Liver (tissue), 9 donors: ENCODE measurements around the gene MAP3K4. TPM values are rescaled to one million over a fixed set of nuclear protein-coding genes. Genes with fewer than 3 reads are reported as not detected.
A peak's percentile ranks its signal among the peaks of the same experiment; 100 is the strongest.

Source experiments
- DNase-seq: peaks from one replicate; pipeline ENCODE4 v3.0.0-alpha.2; 2017; ENCODE audit warnings: low spot score
- H3K27ac ChIP-seq, 2 donors: one replicate each; pipeline ENCODE4 v1.7.0; 2013; ENCODE audit warnings: inconsistent platforms in 2 of 2, low read length in 2 of 2, control low read depth in 1 of 2, low read depth in 1 of 2, mild to moderate bottlenecking in 1 of 2
- H3K27me3 ChIP-seq, 4 donors: one replicate each; pipeline versions ENCODE4 v1.6.1 to v1.7.0; 2013; ENCODE audit warnings: low read length in 3 of 4, inconsistent platforms in 1 of 4, mild to moderate bottlenecking in 1 of 4, moderate library complexity in 1 of 4; ENCODE audit not compliant: control insufficient read depth in 4 of 4, insufficient read depth in 4 of 4
- H3K36me3 ChIP-seq, 4 donors: one replicate each; pipeline versions ENCODE4 v1.6.1 to v1.7.0; 2013; ENCODE audit warnings: low read length in 3 of 4, mild to moderate bottlenecking in 3 of 4, low read depth in 1 of 4, moderate library complexity in 1 of 4; ENCODE audit not compliant: control insufficient read depth in 4 of 4, insufficient read depth in 3 of 4
- H3K4me1 ChIP-seq, 4 donors: one replicate each; pipeline versions ENCODE4 v1.6.1 to v1.7.0; 2013; ENCODE audit warnings: low read length in 3 of 4, mild to moderate bottlenecking in 3 of 4, moderate library complexity in 1 of 4; ENCODE audit not compliant: control insufficient read depth in 4 of 4, insufficient read depth in 4 of 4
- H3K4me3 ChIP-seq, 3 donors: one replicate each; pipeline versions ENCODE4 v1.6.1 to v1.7.0; 2013; ENCODE audit warnings: low read length in 3 of 3, control low read depth in 1 of 3, low read depth in 1 of 3, mild to moderate bottlenecking in 1 of 3
- H3K9ac ChIP-seq, 2 donors: one replicate each; pipeline ENCODE4 v1.7.0; 2013; ENCODE audit warnings: low read length in 2 of 2, mild to moderate bottlenecking in 2 of 2, moderate library complexity in 2 of 2, control low read depth in 1 of 2, low read depth in 1 of 2
- H3K9me3 ChIP-seq, 4 donors: one replicate each; pipeline versions ENCODE4 v1.6.1 to v1.7.0; 2013; ENCODE audit warnings: low read length in 3 of 4; ENCODE audit not compliant: control insufficient read depth in 4 of 4
- FOXA1 ChIP-seq: IDR thresholded peaks from 2 replicates; pipeline ENCODE4 v1.6.1; 2016; ENCODE audit warnings: antibody characterized with exemption
- FOXA2 ChIP-seq: IDR thresholded peaks from 2 replicates; pipeline ENCODE4 v1.6.1; 2016; ENCODE audit warnings: antibody characterized with exemption
- GABPA ChIP-seq, 2 donors: IDR thresholded peaks in 1 of 2; conservative IDR thresholded peaks in 1 of 2; 2 replicates each; pipeline ENCODE4 v1.6.1; 2016; ENCODE audit warnings: antibody characterized with exemption in 2 of 2, mild to moderate bottlenecking in 1 of 2, moderate library complexity in 1 of 2
- HNF4A ChIP-seq, 2 donors: conservative IDR thresholded peaks; 2 replicates each; pipeline ENCODE4 v1.6.1; 2016; ENCODE audit warnings: antibody characterized with exemption in 2 of 2, mild to moderate bottlenecking in 2 of 2
- HNF4G ChIP-seq: IDR thresholded peaks from 2 replicates; pipeline ENCODE4 v1.6.1; 2016; ENCODE audit warnings: antibody characterized with exemption
- JUND ChIP-seq, 2 donors: IDR thresholded peaks; 2 replicates each; pipeline ENCODE4 v1.6.1; 2016; ENCODE audit warnings: antibody characterized with exemption in 2 of 2
- NR2F2 ChIP-seq: IDR thresholded peaks from 2 replicates; pipeline ENCODE4 v1.6.1; 2016; ENCODE audit warnings: antibody characterized with exemption
- RAD21 ChIP-seq, 2 donors: IDR thresholded peaks; 2 replicates each; pipeline ENCODE4 v1.6.1; 2016; ENCODE audit warnings: antibody characterized with exemption in 2 of 2, mild to moderate bottlenecking in 2 of 2
- RXRA ChIP-seq, 2 donors: IDR thresholded peaks; 2 replicates each; pipeline ENCODE4 v1.6.1; 2017 to 2018; ENCODE audit warnings: antibody characterized with exemption in 2 of 2, mild to moderate bottlenecking in 1 of 2
- SP1 ChIP-seq: IDR thresholded peaks from 2 replicates; pipeline ENCODE4 v1.6.1; 2018; ENCODE audit warnings: antibody characterized with exemption, mild to moderate bottlenecking
- TAF1 ChIP-seq: conservative IDR thresholded peaks from 2 replicates; pipeline ENCODE4 v1.6.1; 2016; ENCODE audit warnings: antibody characterized with exemption, mild to moderate bottlenecking
- YY1 ChIP-seq: IDR thresholded peaks from 2 replicates; pipeline ENCODE4 v1.6.1; 2016; ENCODE audit warnings: antibody characterized with exemption, mild to moderate bottlenecking
- WGBS: extraction: QIAGEN DNeasy Blood & Tissue Kit; methylation state at CpG from one replicate; pipeline ENCODE4 v1.1.7; 2013; 5-methylcytosine and 5-hydroxymethylcytosine counted together
- polyA plus RNA-seq, 2 donors: library from polyadenylated mRNA; stranded (reverse) in 1 of 2; unstranded in 1 of 2; fragments of 200-250 nt in 1 of 2; fragments of >200 nt in 1 of 2; fragmentation: Nextera tagmentation in 1 of 2; extraction: Ambion mirVana in 1 of 2; gene quantifications; one replicate each; pipeline versions ENCODE4 v1.2.1 to v1.2.3, GENCODE V29; 2013 to 2015
- total RNA-seq, 2 donors: library from RNA; depleted of rRNA; stranded (reverse); fragments of >200 nt; gene quantifications; one replicate each; pipeline ENCODE4 v1.2.3, GENCODE V29; 2014
- TF ChIP-seq, protein P1 (sequence below): IDR thresholded peaks from 2 replicates; pipeline ENCODE4 v1.6.1; 2016; ENCODE audit warnings: antibody characterized with exemption
- TF ChIP-seq, protein P2 (sequence below): IDR thresholded peaks from 2 replicates; pipeline ENCODE4 v1.6.1; 2016; ENCODE audit warnings: antibody characterized with exemption
- TF ChIP-seq, protein P3 (sequence below): fragments of 150-350 bp; IDR thresholded peaks from 2 replicates; pipeline ENCODE4 v1.5.1; 2017; ENCODE audit warnings: improper control_type of control experiment, low read depth, low read length; ENCODE audit not compliant: missing input control
- TF ChIP-seq, protein P4 (sequence below): IDR thresholded peaks from 2 replicates; pipeline ENCODE4 v1.6.1; 2016; ENCODE audit warnings: antibody characterized with exemption, mild to moderate bottlenecking
- donor health status: healthy.
- donor health status: healthy.
- donor health status: healthy.
- donor health status: healthy.
- donor health status: healthy.

The MAP3K4 gene
- total and polyA plus RNA-seq, 4 donors = 4.3 to 20.0 (median 11.7) TPM

DNA sequence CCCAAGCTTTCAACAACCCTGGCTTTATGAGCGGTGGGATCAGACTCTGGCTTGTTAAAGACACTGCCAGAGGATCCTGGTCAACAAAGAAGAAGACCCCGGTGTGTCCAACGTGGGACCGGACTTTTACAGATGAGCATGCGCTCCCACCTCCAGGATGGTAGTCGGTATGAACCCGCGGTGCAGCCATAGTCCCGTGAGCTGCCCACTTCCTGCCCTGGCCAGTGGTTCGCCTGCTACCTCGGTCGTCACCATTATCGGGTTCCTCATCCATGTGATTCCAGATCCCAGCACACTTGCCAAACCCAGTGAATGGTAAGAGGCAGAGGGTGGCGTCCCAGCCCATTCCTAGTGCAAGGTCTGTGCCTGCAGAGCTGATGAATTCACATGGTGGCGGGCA is 169.6 kb downstream of the MAP3K4 start:
- Histone ChIP-seq H3K4me3 (no peak overlapping the region), H3K9ac (no peak overlapping the region), H3K27ac (no peak overlapping the region), H3K4me1 (peaks cover 0 to 15% (median 9%) of the 10 kb centered on the region in 4 donors), H3K36me3 (no peaks in the 10 kb centered on the region), H3K27me3 (no peaks in the 10 kb centered on the region), H3K9me3 (no peaks in the 10 kb centered on the region)
- 97% methylated on average over 15 of the region's 15 CpGs for WGBS
- TF ChIP-seq HNF4G (no peak), YY1 (no peak), HNF4A (conservative IDR thresholded peaks at IDR 0.05) (no peak)
- TF ChIP-seq, protein P1, sequence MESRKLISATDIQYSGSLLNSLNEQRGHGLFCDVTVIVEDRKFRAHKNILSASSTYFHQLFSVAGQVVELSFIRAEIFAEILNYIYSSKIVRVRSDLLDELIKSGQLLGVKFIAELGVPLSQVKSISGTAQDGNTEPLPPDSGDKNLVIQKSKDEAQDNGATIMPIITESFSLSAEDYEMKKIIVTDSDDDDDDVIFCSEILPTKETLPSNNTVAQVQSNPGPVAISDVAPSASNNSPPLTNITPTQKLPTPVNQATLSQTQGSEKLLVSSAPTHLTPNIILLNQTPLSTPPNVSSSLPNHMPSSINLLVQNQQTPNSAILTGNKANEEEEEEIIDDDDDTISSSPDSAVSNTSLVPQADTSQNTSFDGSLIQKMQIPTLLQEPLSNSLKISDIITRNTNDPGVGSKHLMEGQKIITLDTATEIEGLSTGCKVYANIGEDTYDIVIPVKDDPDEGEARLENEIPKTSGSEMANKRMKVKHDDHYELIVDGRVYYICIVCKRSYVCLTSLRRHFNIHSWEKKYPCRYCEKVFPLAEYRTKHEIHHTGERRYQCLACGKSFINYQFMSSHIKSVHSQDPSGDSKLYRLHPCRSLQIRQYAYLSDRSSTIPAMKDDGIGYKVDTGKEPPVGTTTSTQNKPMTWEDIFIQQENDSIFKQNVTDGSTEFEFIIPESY = no peak
- TF ChIP-seq, protein P2, sequence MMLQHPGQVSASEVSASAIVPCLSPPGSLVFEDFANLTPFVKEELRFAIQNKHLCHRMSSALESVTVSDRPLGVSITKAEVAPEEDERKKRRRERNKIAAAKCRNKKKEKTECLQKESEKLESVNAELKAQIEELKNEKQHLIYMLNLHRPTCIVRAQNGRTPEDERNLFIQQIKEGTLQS = no peak
- DNase-seq = no peak

DNA sequence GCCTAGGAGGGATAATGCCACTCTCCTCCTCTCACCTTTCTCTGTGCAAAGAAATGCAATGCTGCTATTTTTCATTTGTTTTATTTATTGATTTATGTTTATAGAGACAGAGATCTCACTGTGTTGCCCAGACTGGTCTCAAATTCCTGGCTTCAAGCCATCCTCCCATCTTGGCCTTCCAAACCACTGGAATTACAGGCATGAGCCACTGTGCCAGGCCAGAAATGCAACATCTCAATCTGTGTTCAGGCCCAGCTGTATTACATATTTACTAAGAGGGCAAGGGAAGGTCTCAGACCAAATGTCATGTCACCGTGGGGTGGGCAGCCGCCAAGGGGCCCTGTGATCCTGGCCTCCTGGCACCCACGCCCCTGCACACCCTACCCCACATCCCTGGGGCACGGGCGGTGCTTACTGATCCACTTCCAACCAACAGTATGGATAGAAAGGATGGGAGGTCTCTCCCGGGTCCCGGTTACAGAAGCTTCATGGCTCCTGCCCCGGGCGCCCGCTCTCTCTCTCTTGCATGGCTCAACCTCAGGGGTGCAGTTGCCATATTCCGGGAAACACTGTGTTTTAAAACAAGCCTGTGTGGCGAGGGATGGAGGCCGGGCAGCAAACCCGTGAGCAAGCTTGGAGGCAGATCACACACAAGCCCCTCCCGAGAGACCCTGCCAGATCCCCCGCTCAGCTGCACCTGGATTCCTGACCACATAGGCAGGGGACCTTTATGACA is 170.5 kb downstream of the MAP3K4 start:
- TF ChIP-seq NR2F2 (no peak), SP1 (no peak), RXRA (IDR thresholded peaks at IDR 0.05) (no peak)
- TF ChIP-seq, protein P2 = no peak
- TF ChIP-seq, protein P3, sequence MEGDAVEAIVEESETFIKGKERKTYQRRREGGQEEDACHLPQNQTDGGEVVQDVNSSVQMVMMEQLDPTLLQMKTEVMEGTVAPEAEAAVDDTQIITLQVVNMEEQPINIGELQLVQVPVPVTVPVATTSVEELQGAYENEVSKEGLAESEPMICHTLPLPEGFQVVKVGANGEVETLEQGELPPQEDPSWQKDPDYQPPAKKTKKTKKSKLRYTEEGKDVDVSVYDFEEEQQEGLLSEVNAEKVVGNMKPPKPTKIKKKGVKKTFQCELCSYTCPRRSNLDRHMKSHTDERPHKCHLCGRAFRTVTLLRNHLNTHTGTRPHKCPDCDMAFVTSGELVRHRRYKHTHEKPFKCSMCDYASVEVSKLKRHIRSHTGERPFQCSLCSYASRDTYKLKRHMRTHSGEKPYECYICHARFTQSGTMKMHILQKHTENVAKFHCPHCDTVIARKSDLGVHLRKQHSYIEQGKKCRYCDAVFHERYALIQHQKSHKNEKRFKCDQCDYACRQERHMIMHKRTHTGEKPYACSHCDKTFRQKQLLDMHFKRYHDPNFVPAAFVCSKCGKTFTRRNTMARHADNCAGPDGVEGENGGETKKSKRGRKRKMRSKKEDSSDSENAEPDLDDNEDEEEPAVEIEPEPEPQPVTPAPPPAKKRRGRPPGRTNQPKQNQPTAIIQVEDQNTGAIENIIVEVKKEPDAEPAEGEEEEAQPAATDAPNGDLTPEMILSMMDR = no peak
- H3K36me3 ChIP-seq = no peaks in the 10 kb centered on the region
- H3K27me3 ChIP-seq = no peaks in the 10 kb centered on the region
- H3K4me3 ChIP-seq = no peak overlapping the region
- H3K27ac ChIP-seq = peak overlapping the region in 1 of 2 donors; percentile 23
- no peak overlapping the region for H3K9ac ChIP-seq
- H3K4me1 ChIP-seq = peaks cover 0 to 15% (median 9%) of the 10 kb centered on the region in 4 donors
- 89% methylated on average over 16 of the region's 16 CpGs for whole genome bisulfite sequencing
- H3K9me3 ChIP-seq = no peaks in the 10 kb centered on the region
- DNase-seq = no peak

DNA sequence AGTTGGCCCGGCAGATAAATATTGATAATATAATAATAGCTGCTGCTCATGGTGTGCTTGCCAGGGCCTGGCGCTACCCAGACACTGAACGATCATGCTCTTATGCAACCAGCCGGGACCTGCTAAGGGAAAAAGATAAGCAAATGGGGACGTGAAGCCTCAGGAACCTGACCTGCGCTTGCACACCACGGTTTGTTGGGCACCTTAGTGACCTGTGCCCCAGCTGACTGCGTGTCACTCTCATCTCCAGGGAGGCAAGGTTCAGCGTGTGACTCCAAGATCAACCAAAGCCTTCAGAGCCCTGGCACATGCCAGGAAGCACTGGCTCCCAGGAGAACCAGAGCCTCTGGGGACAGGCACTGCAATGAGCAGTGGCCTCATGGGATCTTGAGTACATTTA is 171.2 kb downstream of the MAP3K4 start:
- Histone ChIP-seq H3K4me1 (peaks cover 0 to 15% (median 9%) of the 10 kb centered on the region in 4 donors), H3K36me3 (no peaks in the 10 kb centered on the region), H3K4me3 (no peak overlapping the region), H3K9me3 (no peaks in the 10 kb centered on the region), H3K27me3 (no peaks in the 10 kb centered on the region), H3K27ac (peak overlapping the region in 1 of 2 donors; percentile 28), H3K9ac (no peak overlapping the region)
- 44% methylated on average over 9 of the region's 9 CpGs for WGBS
- no peak for DNase-seq
- TF ChIP-seq, protein P1 = peak; percentile 87
- TF ChIP-seq NR2F2 (peak; percentile 68), YY1 (peak; percentile 81), SP1 (peak; percentile 86), GABPA (IDR thresholded peaks at IDR 0.05 in 1 of 2, conservative IDR thresholded peaks at IDR 0.05 in 1 of 2) (peak in 1 of 2 donors; percentile 42), FOXA1 (peak; percentile 68), HNF4G (peak; percentile 78), RAD21 (IDR thresholded peaks at IDR 0.05) (peak in 1 of 2 donors; percentile 47), TAF1 (no peak), RXRA (IDR thresholded peaks at IDR 0.05) (peak; percentile 91 to 97), JUND (IDR thresholded peaks at IDR 0.05) (peak in 1 of 2 donors; percentile 81), HNF4A (conservative IDR thresholded peaks at IDR 0.05) (peak; percentile 87 to 98), FOXA2 (peak; percentile 83)
- TF ChIP-seq, protein P4, sequence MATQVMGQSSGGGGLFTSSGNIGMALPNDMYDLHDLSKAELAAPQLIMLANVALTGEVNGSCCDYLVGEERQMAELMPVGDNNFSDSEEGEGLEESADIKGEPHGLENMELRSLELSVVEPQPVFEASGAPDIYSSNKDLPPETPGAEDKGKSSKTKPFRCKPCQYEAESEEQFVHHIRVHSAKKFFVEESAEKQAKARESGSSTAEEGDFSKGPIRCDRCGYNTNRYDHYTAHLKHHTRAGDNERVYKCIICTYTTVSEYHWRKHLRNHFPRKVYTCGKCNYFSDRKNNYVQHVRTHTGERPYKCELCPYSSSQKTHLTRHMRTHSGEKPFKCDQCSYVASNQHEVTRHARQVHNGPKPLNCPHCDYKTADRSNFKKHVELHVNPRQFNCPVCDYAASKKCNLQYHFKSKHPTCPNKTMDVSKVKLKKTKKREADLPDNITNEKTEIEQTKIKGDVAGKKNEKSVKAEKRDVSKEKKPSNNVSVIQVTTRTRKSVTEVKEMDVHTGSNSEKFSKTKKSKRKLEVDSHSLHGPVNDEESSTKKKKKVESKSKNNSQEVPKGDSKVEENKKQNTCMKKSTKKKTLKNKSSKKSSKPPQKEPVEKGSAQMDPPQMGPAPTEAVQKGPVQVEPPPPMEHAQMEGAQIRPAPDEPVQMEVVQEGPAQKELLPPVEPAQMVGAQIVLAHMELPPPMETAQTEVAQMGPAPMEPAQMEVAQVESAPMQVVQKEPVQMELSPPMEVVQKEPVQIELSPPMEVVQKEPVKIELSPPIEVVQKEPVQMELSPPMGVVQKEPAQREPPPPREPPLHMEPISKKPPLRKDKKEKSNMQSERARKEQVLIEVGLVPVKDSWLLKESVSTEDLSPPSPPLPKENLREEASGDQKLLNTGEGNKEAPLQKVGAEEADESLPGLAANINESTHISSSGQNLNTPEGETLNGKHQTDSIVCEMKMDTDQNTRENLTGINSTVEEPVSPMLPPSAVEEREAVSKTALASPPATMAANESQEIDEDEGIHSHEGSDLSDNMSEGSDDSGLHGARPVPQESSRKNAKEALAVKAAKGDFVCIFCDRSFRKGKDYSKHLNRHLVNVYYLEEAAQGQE = peak; percentile 65
